Transverse colon (tissue), 4 donors: Measurements from ENCODE around the gene CLDN19. TPM values are rescaled to one million over a fixed set of nuclear protein-coding genes. Genes with fewer than 3 reads are reported as not detected.

Source experiments
- DNase-seq: peaks from one replicate; pipeline ENCODE4 v3.0.0-alpha.2; 2019
- H3K27ac ChIP-seq, 4 donors: fragments of 200-600 bp; sonication (generic); 2 replicates each; pipeline ENCODE4 v1.5.1; 2016 to 2018; ENCODE audit warnings: inconsistent platforms in 4 of 4
- H3K27me3 ChIP-seq: fragments of 200-600 bp; sonication (generic); 2 replicates; pipeline ENCODE4 v1.5.1; 2017; ENCODE audit warnings: inconsistent platforms
- H3K36me3 ChIP-seq, 4 donors: fragments of 200-600 bp; sonication (generic); 2 replicates each; pipeline ENCODE4 v1.5.1; 2017 to 2019; ENCODE audit warnings: inconsistent platforms in 4 of 4
- H3K4me1 ChIP-seq, 4 donors: fragments of 200-600 bp; sonication (generic); 2 replicates each; pipeline ENCODE4 v1.5.1; 2017 to 2020; ENCODE audit warnings: inconsistent platforms in 4 of 4
- H3K4me3 ChIP-seq, 4 donors: fragments of 200-600 bp; sonication (generic); 1 replicate in 1 of 4; 2 replicates in 3 of 4; pipeline versions ENCODE4 v1.5.1 to v1.6.1; 2017 to 2019; ENCODE audit warnings: inconsistent platforms in 4 of 4
- H3K9me3 ChIP-seq, 2 donors: fragments of 200-600 bp; sonication (generic); 2 replicates each; pipeline ENCODE4 v1.5.1; 2017 to 2019; ENCODE audit warnings: inconsistent platforms in 2 of 2
- EP300 ChIP-seq: sonication (generic); formaldehyde crosslinking; IDR thresholded peaks from one replicate; pipeline ENCODE4 v1.6.1; 2017; ENCODE audit warnings: antibody characterized with exemption, low read depth
- POLR2A ChIP-seq: fragments of 450-650 bp; IDR thresholded peaks from one replicate; pipeline ENCODE4 v1.6.1; 2016; ENCODE audit warnings: antibody characterized with exemption, mild to moderate bottlenecking, moderate library complexity
- POLR2AphosphoS5 ChIP-seq, 3 donors: sonication (generic); formaldehyde crosslinking; IDR thresholded peaks; one replicate each; pipeline ENCODE4 v1.6.1; 2016; ENCODE audit warnings: antibody characterized with exemption in 3 of 3
- WGBS, 2 donors: methylation state at CpG; one replicate each; pipeline ENCODE4 v1.1.5; 2018; ENCODE audit warnings: low coverage in 1 of 2; 5-methylcytosine and 5-hydroxymethylcytosine counted together
- in situ Hi-C, 4 donors: fragments of 200-750 bp; cut with MboI; loops; one replicate each; pipeline versions ENCODE4 v1.15.0 to v1.15.1; 2017; ENCODE audit warnings: low sequenced_read_pairs in 3 of 4, low pct_ligation_motif_present in 1 of 4, low pct_unique_long_range_greater_than_20kb in 1 of 4
- intact Hi-C: fragments of 100-400 bp; cut with DNase I; formaldehyde crosslinking; loops from one replicate; pipeline ENCODE4 v1.15.1; 2023; ENCODE audit warnings: low total_unique reads
- total RNA-seq, 4 donors: library from RNA; depleted of rRNA; stranded (reverse); fragments of >200 nt; gene quantifications; one replicate each; pipeline ENCODE4 v1.1.0, GENCODE V29; 2016
- TF ChIP-seq, protein P1 (sequence below), 5 experiments: fragments of 200-600 bp in 3 of 5; fragments of 450-650 bp in 2 of 5; sonication (generic) in 3 of 5; IDR thresholded peaks; 1 replicate in 2 of 5; 2 replicates in 3 of 5; pipeline ENCODE4 v1.5.1; 2016 to 2017; ENCODE audit warnings: antibody characterized with exemption in 5 of 5, inconsistent platforms in 3 of 5, mild to moderate bottlenecking in 2 of 5, moderate library complexity in 1 of 5

The CLDN19 gene
- total RNA-seq, 4 donors from 2014 or later, result 0.27 TPM; not detected in 3

DNA sequence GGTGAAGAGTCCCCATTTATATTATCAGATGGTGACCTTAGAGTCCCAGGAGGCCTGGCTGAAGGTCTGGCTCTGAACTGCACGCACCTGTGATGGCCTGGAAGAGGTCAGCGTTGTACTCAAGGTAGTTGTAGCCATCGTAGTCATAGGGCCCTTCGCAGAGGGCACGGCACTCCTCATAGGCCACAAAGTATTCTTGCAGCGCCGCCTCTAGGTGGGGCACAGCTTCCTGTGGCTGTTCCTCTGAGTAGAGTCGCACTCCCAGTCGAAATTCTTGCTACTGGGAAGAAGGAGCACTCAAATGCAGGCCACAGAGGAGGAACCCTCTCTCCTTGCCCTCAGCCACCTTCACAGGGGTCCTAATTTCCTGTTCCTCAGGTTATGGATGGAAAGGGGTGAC is 19.1 kb upstream of the CLDN19 start:
- intact Hi-C loops, result no loop called here
- Histone ChIP-seq H3K27ac (no peak overlapping the region), H3K36me3 (peaks cover 0 to 27% (median 2%) of the 10 kb centered on the region in 4 donors), H3K27me3 (no peaks in the 10 kb centered on the region), H3K4me1 (no peaks in the 10 kb centered on the region), H3K9me3 (no peaks in the 10 kb centered on the region), H3K4me3 (no peak overlapping the region)
- in situ Hi-C loops, result loop anchor here in 2 of 4 donors (25.0 kb wide), 1 partner anchor 422 kb away; the partner anchor contains the start of gene FOXJ3 (in 2 of the 2)
- no peak for TF ChIP-seq POLR2AphosphoS5 (IDR thresholded peaks at IDR 0.05)
- no peak for TF ChIP-seq EP300
- TF ChIP-seq, protein P1, sequence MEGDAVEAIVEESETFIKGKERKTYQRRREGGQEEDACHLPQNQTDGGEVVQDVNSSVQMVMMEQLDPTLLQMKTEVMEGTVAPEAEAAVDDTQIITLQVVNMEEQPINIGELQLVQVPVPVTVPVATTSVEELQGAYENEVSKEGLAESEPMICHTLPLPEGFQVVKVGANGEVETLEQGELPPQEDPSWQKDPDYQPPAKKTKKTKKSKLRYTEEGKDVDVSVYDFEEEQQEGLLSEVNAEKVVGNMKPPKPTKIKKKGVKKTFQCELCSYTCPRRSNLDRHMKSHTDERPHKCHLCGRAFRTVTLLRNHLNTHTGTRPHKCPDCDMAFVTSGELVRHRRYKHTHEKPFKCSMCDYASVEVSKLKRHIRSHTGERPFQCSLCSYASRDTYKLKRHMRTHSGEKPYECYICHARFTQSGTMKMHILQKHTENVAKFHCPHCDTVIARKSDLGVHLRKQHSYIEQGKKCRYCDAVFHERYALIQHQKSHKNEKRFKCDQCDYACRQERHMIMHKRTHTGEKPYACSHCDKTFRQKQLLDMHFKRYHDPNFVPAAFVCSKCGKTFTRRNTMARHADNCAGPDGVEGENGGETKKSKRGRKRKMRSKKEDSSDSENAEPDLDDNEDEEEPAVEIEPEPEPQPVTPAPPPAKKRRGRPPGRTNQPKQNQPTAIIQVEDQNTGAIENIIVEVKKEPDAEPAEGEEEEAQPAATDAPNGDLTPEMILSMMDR (IDR thresholded peaks at IDR 0.05), result no peak
- TF ChIP-seq POLR2A, result no peak
- DNase-seq, result no peak
- WGBS, 2 donors, result 77% methylated on average over 9 of the region's 9 CpGs; no CpG with 5 or more reads in 1 of the 2 donors

- WGBS, 2 donors, result 26 to 42% methylated on average over 3 of the region's 3 CpGs
- in situ Hi-C loops, result loop anchor here in 2 of 4 donors (25.0 kb wide), 1 partner anchor 421 kb away; the partner anchor contains the start of gene FOXJ3 (in 2 of the 2)
- peaks cover 0 to 27% (median 2%) of the 10 kb centered on the region in 4 donors for H3K36me3 ChIP-seq
- no peak for DNase-seq
- H3K9me3 ChIP-seq, result no peaks in the 10 kb centered on the region
- H3K4me1 ChIP-seq, result no peaks in the 10 kb centered on the region
- intact Hi-C loops, result no loop called here
- no peaks in the 10 kb centered on the region for H3K27me3 ChIP-seq
- no peak for TF ChIP-seq EP300
- no peak for TF ChIP-seq POLR2A
- TF ChIP-seq, protein P1 (IDR thresholded peaks at IDR 0.05), result no peak
- H3K4me3 ChIP-seq, result no peak overlapping the region
- no peak overlapping the region for H3K27ac ChIP-seq
Measured at GRCh38 chr1:42758641-42759040, 18.6 kb upstream of the CLDN19 start.

DNA sequence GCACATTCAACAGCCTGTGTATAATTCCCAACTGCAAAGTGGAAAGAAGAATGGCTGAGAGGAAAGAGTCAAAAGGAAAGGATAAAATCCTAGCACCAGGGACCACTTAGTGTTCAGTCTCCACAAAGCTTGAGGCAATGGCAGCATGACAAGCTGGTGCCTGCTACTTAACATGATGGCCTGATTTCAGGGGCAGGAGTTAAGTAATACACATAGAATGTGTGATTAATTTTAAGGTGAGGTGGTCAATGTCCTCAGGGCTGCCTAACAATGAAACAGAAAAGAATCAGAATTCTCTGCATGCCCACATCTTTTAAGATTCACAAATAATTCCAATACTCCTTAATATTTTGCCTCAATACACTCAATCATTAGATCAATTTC is 17.8 kb upstream of the CLDN19 start:
- H3K9me3 ChIP-seq, result no peaks in the 10 kb centered on the region
- intact Hi-C loops (no loop called here), in situ Hi-C loops (loop anchor here in 2 of 4 donors (25.0 kb wide), 1 partner anchor 421 kb away; the partner anchor contains the start of gene FOXJ3 (in 2 of the 2))
- H3K27ac ChIP-seq, result no peak overlapping the region
- H3K27me3 ChIP-seq, result no peaks in the 10 kb centered on the region
- H3K4me1 ChIP-seq, result no peaks in the 10 kb centered on the region
- TF ChIP-seq EP300 (no peak), POLR2A (no peak), POLR2AphosphoS5 (IDR thresholded peaks at IDR 0.05) (no peak)
- TF ChIP-seq, protein P1 (IDR thresholded peaks at IDR 0.05), result no peak
- DNase-seq, result no peak
- no peak overlapping the region for H3K4me3 ChIP-seq
- H3K36me3 ChIP-seq, result peaks cover 0 to 27% (median 2%) of the 10 kb centered on the region in 4 donors

- Histone ChIP-seq H3K4me3 (no peak overlapping the region), H3K27ac (no peak overlapping the region), H3K4me1 (no peaks in the 10 kb centered on the region), H3K36me3 (peaks cover 0 to 26% (median 4%) of the 10 kb centered on the region in 4 donors), H3K9me3 (no peaks in the 10 kb centered on the region), H3K27me3 (no peaks in the 10 kb centered on the region)
- intact Hi-C loops (no loop called here), in situ Hi-C loops (loop anchor here in 2 of 4 donors (25.0 kb wide), 1 partner anchor 420 kb away; the partner anchor contains the start of gene FOXJ3 (in 2 of the 2))
- WGBS, 2 donors, result 66 to 76% methylated on average over 7 to 17 of the region's 17 CpGs
- TF ChIP-seq, protein P1 (IDR thresholded peaks at IDR 0.05), result peak; percentile 67 to 73 (median 70)
- TF ChIP-seq EP300, result no peak
- no peak for TF ChIP-seq POLR2AphosphoS5 (IDR thresholded peaks at IDR 0.05)
- TF ChIP-seq POLR2A, result no peak
- no peak for DNase-seq
Measured at GRCh38 chr1:42756956-42757891, 17.2 kb upstream of the CLDN19 start.
